Measurements from ENCODE around the gene RPUSD4.

DNA sequence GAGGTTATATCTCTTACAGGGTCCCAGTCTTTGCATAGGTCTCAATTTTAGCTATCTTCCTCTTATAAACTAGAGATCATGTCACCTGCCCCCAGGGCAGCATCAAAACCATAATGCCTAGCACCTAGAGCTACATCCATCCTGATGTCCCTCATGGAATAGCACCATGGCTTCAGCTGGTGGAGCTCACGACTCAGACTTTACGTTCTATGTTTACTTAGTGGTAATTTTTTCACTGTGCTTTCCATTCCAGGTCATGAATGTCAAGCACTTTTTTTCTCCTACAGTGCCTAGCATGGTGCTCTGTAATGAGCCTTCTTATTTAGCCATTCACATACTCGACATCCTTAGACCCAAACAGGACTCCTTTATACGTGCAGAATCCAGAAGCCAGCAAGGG, 58.4 kb downstream of the RPUSD4 start:
- TF ChIP-seq FOXK2 (IDR thresholded peaks at IDR 0.05), result no peak
- TF ChIP-seq SUZ12 (IDR thresholded peaks at IDR 0.05), result no peak
- no peak for TF ChIP-seq BHLHE40 (IDR thresholded peaks at IDR 0.05; ENCODE audit: borderline replicate concordance)
- TF ChIP-seq, protein P1, sequence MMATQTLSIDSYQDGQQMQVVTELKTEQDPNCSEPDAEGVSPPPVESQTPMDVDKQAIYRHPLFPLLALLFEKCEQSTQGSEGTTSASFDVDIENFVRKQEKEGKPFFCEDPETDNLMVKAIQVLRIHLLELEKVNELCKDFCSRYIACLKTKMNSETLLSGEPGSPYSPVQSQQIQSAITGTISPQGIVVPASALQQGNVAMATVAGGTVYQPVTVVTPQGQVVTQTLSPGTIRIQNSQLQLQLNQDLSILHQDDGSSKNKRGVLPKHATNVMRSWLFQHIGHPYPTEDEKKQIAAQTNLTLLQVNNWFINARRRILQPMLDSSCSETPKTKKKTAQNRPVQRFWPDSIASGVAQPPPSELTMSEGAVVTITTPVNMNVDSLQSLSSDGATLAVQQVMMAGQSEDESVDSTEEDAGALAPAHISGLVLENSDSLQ (IDR thresholded peaks at IDR 0.05), result no peak
- no peak for TF ChIP-seq NFRKB (IDR thresholded peaks at IDR 0.05)
- TF ChIP-seq SP1 (IDR thresholded peaks at IDR 0.05), result no peak
- TF ChIP-seq FOXM1 (IDR thresholded peaks at IDR 0.05; ENCODE audit: borderline replicate concordance), result no peak
- TF ChIP-seq HDGF (IDR thresholded peaks at IDR 0.05; ENCODE audit: borderline replicate concordance), result no peak
- TF ChIP-seq ZNF384 (IDR thresholded peaks at IDR 0.05), result no peak
- TF ChIP-seq ARNT (IDR thresholded peaks at IDR 0.05), result no peak
- TF ChIP-seq TARDBP (IDR thresholded peaks at IDR 0.05), result no peak
- no peak for TF ChIP-seq FOXA1 (IDR thresholded peaks at IDR 0.05)
- no peak for TF ChIP-seq ELF4 (IDR thresholded peaks at IDR 0.05)
